Lower leg skin (tissue), 3 donors: ENCODE data around the gene SEMA6A.

Source experiments
- CTCF ChIP-seq, 3 donors: fragments of 450-650 bp; IDR thresholded peaks; one replicate each; pipeline ENCODE4 v1.5.1; 2016; ENCODE audit warnings: antibody characterized with exemption in 3 of 3, mild to moderate bottlenecking in 3 of 3, moderate library complexity in 2 of 3
- POLR2A ChIP-seq, 2 donors: fragments of 450-650 bp; IDR thresholded peaks; one replicate each; pipeline ENCODE4 v1.6.1; 2016 to 2017; ENCODE audit warnings: antibody characterized with exemption in 2 of 2, mild to moderate bottlenecking in 1 of 2, moderate library complexity in 1 of 2

DNA sequence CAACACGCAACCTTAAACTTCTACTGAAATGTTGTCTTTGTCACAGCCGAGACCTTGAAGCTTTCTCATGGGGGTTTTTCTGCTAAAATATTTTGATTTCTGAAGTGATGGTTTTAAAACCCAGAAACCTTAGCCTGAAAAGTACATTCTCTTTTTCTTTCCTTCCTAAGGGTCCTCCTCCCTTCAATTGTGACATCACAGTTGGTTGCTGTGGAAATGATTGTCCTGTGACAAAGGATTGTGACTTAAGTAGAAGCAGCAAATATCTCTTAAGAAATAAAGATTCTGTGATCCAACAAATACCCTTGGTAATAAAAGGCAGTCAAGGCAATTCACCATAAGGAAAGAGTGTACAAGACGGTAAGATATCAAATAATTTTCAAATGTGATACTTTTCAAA lies 125.2 kb downstream of the SEMA6A start:
- TF ChIP-seq CTCF (IDR thresholded peaks at IDR 0.05) (no peak), POLR2A (IDR thresholded peaks at IDR 0.05) (no peak)
